Inflammatory macrophage treated with lipopolysaccharide for 1 hour (primary cell): ENCODE data around the gene CACNA1A.

Source experiments
- DNase-seq, 2 donors: peaks; one replicate each; pipeline ENCODE4 v3.0.0-alpha.2; 2020 to 2022

Gene CACNA1A

DNA sequence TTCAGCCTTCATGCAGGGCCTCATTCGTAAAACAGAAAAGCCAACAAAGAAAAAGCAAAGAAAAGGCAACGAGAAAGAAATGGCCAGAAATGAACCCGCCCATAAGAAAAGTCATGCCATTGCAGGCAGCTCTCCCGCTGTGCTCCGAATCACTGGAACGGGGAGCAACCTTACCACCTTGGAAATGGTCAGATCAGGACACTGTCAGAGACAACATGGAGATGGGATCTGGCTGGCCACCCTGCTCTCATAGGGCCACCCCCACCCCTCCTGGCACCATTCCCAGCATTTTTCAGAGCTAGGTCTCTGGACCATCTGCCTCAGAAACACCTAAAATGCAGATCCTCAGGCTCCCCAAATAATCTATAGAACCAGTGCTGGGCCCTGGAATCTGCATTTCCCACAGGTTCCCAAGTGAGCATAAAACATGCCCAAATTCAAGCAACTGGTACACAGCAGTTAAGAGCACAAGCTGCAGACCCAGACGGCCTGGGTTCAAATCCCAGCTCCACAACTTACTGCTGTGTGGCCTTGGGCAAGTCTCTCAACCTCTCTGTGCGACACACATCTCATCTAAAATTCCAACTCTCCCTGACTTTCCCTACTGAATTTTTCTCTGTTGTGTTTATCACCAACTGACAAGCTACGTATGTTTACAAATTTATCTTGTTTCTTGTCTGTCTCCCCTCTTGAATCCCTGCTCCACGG lies 204.5 kb downstream of the CACNA1A start:
- no peak for DNase-seq

DNA sequence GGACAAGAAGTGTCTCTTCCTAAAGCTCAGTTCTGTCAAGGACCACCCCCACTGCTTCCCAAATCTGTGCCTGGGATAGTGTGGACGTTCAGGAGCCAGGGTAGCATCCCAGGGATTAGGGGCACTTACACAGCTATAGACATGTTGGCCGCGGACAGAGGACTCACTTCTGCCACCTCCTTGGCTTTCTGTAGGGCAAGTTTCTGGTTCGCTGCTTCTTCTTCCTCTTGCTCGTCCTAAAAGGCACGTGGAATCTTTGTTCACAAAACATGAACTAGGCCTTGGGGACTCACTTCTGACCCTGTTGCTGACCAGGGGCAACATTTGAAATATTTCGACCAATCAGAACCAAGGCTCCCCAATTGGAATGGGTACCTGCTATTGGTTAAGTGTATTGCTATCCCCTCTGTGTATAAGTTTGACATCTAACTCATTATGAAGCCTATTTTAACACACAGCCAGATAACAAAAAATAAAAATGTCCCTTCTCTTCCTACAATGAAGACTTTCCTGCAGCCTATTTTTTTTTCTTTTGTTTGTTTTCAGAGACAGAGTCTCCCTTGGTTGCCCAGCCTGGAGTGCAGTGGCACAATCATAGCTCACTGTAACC lies 205.8 kb downstream of the CACNA1A start:
- no peak for DNase-seq

DNA sequence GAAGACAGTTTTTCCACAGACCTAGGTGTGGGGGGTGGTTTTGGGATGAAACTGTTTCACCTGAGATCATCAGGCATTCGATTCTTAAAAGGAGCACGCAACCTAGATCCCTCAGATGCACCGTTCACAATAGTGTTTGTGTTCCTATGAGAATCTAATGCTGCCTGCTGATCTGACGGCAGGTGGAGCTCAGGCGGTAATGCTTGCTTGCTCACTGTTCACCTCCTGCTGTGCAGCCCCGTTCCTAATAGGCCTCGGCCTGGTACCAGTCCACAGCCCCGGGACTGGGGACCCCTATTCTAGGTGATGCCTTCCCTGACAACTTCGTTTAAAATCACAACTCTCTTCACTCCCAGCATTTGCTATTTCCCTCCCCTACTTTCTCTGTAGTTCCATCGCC lies 206.4 kb downstream of the CACNA1A start:
- no peak for DNase-seq

DNA sequence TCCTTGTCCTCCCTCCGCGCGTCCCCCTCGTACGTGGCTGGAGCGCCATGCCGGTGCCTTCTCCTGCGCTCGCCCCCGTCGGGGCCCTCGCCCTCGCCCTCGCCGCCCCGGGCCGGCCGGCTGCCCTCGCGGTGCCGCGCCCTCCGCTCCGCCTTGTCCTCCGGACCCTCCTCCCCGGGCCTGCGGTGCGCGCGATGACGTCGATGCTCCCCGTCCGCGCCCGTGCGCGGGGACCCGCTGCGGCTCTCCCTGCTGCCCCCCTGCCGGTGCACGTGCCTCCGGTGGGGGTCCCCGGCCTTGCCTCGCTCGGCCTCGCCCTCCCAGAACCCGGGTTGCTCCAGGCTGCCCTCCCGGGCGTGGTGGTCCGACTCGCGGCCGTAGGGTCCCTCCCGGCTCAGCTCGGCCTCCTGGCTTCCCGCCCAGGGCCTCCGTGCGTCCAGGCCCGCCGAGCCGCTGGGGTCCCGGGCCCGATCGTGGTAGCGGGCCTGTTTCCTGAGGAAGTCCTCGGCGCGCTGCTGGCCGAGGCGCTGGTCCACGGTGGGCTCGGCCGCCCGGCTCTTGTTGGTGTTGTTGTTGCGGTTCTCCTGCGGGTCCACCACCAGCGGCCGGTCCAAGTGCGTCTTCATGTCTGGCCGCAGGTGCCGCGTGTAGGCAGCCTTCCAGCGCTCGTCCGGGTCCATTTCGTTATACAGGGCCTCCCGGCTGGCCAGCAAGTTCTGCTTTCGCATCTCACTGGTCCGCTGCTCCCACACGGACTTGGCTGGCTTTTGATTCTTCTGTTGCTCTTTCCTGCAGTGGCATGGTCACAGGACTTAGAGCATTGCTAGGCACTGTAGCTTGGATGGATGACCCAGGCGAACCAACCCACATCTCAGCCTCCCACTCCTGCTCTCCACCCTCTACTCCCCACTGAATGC lies 207.5 kb downstream of the CACNA1A start:
- DNase-seq = no peak

DNA sequence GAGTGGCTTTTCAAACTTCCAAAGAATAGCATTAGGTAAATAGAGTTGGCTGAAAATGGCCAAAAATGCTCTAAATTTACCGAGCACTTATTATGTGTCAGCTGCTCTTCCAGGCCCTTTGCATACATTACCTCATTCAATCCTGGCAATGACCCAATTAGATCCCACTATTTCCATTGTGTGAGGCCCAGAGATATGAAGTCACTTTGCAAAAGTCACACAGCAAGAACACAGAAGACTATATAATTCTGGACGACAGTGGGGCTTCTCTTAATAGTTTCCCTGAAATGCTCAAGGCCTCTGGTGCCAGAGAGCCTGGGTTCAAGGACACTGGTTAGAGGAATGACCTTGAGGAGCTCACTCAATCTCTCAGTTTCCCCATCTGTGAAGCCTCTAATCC lies 209.3 kb downstream of the CACNA1A start:
- DNase-seq = no peak

DNA sequence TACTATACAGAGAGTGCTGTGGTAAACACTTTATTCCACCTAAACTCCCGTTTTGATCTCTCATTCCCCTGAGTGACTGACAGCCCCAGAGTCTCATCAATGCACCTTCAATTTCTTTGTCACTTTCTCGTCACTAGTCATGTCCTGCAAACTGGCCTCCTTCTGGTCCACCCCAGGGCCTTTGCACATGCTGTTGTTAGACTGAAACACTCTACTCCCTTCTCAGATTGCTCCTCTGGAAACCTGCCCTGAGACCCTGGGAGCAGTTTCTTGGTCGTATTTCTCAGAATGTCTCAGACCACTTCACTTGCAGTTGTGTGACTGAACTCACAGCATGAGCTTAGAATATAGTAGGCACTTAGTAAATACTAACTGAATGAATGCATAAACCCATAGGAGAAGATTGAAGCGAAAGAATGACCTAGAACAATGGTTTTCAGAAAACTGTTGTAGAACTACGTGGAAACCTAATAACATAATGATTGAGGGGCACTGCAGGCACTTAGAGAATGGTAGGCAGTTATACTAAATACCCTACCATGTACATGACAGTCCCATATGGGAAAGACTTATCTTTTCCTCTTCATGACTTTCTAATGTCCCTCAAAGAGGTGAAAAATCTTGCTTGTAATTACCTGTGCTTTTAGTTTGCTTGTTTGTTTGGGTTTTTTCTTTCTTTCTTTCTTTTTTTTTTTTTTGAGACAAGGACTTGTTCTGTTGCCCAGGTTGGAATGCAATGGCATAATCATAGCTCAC lies 211.3 kb downstream of the CACNA1A start:
- no peak for DNase-seq

DNA sequence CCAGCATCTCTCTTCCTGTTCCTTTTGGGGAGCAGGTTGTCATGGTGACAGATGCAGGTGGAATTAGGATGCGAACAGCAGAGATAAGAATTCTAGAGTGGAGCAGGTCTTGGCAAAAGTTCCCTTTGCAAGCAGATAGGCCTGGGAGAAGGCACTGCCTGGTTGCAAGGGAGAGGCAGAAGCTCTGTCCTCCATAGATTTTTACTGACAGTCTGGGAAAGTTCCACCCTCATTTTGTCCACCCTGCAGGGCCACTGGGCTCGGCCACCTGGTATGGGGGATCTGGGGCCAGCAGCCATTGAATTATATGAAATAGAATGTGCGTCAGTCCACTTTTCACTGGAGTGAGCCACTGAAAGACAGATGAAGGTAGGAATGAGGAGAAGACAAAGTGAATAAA lies 214.4 kb downstream of the CACNA1A start:
- DNase-seq = no peak

DNA sequence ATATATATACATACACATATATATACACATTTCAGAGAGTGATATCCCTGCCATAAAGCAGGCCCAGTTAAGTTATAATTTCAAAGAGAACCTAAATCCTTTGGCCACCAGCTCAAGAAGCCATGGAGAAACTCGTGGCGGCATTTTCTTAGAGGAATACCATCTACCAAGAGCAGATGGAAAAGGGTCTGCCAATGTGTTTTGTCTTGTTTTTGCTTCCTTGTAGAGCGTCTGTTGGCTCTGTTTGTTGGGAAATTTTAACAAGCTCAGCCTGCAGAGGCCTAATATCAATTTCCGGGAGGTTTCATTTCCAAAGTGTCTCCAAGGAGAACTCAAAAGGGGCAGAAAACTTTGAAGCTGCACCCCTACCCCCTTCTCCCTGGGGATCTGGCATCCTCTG lies 215.5 kb downstream of the CACNA1A start:
- DNase-seq = no peak

DNA sequence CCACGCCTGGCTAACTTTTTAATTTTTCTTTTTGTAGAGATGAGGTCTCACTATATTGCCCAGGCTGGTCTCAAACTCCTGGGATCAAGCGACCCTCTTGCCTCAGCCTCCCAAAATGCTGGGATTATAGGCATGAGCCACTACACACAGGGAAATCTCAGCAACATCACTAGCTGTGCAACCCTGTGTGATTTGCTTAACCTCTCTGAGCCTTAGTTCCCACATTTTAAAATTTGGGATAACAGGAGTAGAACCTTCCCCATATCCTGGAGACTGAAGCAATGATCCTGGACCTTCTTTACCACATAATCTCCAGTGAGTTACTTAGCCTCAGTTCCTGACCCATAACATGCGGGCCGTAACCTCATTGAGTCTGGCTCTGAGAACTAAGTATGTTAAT lies 217.0 kb downstream of the CACNA1A start:
- no peak for DNase-seq

DNA sequence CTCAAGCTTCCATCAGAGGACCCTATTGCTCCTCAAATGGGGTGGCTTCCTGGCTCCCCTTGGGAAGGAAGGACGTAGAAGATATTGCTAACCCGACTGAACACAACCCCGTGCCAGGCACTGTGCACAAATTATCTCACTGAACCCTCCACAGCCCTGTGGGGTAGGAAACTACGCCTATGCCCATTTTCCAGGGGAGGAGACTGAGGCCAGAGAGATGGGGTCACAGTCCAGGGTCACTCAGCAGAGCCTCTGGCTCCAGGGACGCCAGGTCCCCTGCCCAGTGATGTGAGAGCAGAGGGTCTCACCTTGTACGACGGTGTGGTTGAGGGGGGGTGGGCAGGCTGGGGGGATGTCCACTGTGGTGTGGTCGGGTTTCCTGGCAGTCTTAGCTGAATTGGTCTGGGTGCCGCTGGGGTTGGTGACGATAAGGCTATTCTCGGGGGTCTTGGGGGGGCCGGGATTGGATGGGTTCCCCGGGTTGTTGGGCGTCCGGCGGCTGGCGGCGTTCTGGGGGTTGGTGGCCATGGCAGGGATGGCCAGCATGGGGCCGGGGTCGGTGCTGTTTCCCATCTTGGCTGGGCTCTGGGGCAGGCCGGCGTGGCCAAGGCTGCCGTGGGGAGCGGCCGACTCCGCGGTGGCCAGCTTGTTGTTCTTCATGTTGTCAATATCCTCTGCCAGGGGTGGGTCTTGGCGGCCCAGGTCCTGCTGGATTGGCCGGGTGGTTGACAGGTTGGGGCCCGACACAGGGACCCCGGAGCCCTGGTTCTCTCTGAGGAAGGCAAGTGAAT lies 219.9 kb downstream of the CACNA1A start:
- DNase-seq = no peak

DNA sequence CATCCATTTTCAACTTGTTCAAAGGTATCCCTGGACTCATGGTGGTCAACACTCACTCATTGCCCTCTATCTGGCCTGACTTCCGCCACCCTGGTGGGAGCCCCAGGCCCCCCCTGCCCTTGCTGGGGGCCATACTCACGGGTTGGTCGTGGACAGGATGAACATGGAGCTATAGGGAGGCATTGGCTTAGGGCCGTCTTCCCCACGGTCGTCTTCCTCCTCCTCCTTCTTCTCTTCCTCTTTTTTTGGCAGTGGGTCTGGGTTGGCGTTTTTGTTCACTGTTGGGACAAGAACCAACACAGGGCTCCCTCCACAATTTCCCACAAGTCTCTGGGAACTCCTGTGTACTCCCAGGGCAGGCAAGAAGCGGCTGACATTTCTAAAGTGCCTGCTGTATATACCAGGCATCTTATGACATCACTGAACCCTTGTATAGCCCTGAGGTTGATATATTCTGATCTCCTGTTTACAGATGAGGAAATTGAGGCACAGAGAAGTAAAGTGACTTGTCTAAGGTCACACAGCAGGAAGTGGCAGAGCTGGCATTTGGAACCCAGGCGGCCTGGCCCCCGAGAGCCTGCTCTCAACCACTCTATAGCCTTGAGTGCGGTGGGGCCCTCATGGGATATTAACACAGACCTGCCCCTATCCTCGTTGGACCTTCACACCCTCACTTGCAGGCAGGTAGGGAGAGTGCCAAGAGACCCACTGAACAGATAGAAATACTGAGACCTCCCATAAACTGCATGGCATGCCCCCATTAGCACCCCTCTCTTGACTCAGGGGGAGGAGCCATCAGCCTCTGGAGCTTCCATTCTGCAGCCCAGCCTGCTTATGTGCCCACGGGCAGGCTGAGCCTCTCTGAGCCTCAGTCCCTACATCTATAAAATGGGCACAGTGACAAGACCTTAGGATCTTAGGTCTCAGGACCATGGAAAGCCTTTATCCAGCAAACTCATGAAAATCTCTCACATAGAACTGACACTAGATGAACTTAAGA lies 221.1 kb downstream of the CACNA1A start:
- no peak for DNase-seq

DNA sequence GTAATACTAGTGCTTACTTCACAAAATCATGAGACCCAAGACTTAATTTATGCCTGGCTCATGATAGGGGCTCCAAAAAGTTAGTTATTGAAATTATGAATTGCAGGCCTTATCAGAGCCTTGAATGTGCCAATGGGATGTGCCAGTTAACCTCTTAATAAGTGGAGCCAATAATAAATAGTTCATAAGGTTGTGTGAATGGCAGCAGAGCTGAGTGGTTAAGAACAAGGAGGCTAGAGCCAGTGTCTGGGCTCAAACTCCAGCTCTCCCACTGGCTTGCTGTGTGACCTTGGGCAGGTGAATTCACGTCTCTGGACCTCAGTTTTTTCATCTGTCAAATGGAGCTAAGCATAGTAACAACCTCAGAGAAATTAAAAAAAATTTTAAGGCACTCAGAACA lies 222.4 kb downstream of the CACNA1A start:
- no peak for DNase-seq

DNA sequence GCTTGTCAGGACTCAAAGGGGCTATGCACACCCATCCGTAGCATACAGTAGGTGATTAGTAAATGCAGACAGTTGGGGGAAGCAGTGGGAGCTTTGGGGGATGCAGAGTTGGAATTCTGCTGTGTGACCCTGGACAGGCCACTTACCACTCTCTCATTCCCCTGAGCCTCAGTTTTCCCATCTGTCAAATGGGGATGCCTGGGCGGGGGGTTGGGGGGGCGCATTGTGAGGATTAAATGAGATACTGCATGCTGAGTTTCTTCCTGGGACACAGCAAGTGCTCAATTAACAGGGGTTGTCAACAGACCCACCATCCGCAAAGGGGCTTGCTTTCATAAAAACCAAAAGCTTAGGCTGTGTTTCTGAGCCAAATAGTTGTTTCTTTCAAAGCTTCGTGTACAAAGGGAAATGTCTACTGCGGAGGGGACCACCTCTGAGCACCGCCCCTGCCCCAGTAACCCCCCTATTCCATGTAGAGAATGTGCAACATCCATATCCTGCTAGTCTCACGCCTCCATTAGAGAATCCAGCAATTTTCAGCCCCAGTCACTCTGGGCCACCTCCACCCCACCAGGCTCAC lies 223.7 kb downstream of the CACNA1A start:
- no peak for DNase-seq

DNA sequence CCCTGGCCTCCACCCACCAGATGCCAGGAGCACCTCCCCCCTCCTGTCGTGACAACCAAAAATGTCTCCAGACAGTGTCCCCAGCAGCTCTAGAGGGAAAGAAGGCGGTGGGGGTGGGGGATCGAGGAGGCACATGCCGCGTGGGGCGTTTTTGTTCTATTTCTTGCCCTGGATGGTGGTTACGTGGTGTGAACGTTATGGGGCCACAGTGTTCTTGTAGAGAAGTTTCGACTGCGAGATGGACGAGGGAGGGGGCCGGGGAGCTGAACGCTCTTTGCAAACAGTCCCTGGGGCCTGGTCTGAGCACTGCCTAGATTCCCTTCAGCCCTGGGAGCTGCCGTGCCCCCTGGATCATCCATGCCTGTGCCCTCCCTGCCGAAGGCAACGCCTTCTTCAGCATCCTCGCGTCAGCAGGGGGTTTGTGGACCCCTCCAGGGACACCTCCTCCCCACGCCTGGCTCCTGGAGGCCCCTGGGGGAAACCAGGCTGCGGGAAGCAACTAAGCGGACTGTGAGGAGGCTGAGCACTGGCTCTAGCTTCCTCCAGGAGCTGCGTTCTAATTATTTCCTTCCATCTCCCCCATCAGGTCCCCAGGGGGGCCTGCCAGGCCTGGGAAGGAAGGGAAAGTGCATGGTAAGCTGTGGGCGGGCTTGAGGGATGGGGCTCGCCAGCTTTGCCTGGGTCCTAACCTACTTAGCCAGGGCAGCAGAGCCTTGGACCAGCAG lies 224.6 kb downstream of the CACNA1A start:
- no peak for DNase-seq

DNA sequence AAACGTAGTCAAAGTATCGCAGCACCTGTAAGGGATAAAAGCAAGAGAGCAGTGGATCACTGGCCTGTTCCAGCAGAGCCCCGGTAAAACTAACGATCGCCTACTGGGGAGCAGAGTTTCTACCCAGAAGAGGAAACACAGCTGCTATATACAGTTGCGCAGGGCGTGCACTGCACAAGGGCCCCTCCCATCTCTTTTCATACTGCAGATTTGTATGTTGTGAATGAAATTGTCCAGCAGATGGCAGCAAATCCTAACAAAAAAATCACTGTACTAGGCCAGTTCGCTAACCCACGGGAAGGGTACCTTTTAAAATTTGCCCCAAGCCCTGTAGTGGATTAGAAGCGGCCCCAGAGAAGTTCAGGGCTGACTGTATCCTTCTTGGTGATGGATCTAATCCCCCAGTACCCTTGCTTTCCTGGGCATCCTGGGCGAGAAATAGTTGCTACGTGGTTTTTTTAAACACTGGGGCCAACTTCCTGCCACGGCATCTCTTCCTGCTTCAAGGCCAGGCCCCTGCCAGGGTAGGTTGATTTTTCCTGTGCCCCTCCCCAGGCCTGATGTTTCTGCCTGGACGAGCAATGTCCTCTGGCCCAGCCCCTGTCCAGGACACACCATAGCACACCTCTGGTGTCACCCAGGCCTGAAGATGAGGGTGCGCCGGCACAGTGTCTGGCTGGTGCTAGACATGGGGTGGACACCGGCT lies 229.0 kb downstream of the CACNA1A start:
- peak; percentile 66 to 93 for DNase-seq

DNA sequence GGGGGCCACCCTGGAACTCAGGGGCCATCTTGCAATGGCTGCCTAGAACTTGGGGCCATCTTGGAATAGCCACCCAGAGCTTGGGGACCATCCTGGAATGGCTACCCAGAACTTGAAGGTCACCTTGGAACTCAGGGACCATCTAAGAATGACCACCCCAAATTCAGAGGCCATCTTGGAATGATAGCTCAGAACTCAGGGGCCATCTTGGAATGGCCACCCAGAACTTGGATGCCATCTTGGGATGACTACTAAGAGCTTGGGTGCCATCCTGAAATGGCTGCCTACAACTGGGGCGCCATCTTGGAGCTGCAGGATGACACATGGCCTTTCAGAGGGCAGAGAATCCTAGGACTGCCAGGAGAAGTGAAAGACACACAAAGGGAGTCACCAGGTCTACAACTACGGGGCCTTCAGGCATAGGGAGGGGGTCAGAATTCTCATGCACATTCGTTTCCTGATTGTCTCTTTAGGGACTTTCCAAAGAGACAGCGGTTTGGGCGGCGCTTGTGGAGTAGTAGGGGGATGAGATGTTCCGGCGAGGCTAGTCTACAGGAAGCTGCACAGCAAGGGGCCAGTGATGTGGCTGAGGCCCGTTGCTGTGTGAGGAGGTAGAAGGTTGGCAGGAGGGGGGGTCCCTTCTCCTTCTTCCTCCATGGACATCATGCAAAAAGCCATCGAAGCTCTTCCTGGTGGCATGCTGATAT lies 231.1 kb downstream of the CACNA1A start:
- DNase-seq = no peak

DNA sequence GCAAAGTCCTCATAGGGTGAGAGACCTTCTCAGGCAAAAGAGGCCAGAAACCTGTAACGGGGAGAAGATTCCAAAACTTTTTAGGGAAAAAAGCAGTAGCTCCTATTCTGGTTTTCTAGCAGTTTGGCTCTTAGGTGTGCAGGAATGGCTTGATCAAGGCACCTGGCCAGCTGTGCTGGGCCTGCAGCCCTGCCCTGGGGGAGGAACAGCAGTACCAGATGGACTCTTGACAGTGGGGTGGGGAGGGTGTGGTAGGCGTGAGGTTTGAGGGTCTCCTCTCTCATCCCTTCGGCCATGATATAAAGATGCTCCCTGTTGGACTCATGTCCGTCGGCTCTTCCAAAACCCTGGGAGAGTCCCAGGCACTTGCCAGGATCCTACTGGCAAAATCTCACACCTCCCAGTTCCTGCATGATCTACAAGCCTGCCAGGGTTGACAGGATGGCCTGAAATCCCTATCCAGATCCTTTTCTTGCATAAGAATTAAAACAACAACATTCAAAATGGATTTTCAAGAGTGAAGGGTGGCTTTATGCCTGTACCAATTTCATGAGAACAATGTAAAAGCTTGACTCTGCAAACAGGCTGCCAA lies 235.7 kb downstream of the CACNA1A start:
- no peak for DNase-seq

DNA sequence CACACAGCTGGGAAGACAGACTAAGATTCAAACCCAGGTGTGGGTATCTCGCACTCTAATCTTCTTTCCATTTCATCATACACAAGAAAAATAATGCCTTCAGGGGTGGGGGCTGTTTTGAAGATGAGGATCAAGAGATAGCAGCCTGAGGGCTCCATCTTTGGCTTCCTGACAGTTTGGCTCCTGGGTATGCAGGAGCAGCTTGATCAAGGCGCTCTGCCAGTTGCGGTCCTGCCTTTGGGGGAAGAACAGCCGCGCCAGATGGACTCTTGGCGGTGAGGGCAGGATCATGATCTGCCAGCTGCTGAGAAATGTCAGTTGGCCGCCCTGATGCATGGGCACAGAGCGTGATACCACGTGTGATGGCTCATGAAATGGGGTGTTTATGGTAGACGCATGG lies 236.9 kb downstream of the CACNA1A start:
- DNase-seq = no peak
